Transverse colon (tissue), 3 donors: ENCODE results near the gene CDC42EP3.

Experiments
- EP300 ChIP-seq: sonication (generic); formaldehyde crosslinking; IDR thresholded peaks from one replicate; pipeline ENCODE4 v1.6.1; 2017; ENCODE audit warnings: antibody characterized with exemption, low read depth
- POLR2A ChIP-seq: fragments of 450-650 bp; IDR thresholded peaks from one replicate; pipeline ENCODE4 v1.6.1; 2016; ENCODE audit warnings: antibody characterized with exemption, mild to moderate bottlenecking, moderate library complexity
- TF ChIP-seq, protein P1 (sequence below), 5 experiments: fragments of 200-600 bp in 3 of 5; fragments of 450-650 bp in 2 of 5; sonication (generic) in 3 of 5; IDR thresholded peaks; 1 replicate in 2 of 5; 2 replicates in 3 of 5; pipeline ENCODE4 v1.5.1; 2016 to 2017; ENCODE audit warnings: antibody characterized with exemption in 5 of 5, inconsistent platforms in 3 of 5, mild to moderate bottlenecking in 2 of 5, moderate library complexity in 1 of 5

DNA sequence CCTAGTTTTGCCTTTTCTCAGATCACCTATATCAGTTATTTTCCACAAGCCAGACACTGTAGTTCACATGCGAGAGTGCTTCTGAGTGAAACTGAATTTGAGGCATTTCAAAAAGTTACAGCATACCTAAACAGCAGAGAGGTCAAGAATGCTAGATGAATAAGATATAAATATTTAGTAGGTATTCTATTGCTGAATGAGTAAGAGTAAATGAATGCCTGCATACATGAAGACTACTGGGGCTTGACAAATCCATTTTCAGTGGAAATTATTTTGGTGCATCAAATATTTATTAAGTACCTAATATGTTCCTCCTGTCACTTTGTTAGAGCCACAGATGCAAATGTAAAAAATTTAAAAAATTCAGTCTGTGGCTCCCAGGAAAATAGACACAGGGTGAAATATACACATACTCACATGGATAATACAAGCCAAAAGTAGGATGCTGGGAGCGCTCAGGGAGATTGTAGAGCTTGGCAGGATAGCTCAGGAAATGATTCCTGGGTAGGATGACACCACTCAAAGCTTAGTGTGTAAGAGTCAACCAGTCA lies 27.6 kb upstream of the CDC42EP3 start:
- TF ChIP-seq, protein P1, sequence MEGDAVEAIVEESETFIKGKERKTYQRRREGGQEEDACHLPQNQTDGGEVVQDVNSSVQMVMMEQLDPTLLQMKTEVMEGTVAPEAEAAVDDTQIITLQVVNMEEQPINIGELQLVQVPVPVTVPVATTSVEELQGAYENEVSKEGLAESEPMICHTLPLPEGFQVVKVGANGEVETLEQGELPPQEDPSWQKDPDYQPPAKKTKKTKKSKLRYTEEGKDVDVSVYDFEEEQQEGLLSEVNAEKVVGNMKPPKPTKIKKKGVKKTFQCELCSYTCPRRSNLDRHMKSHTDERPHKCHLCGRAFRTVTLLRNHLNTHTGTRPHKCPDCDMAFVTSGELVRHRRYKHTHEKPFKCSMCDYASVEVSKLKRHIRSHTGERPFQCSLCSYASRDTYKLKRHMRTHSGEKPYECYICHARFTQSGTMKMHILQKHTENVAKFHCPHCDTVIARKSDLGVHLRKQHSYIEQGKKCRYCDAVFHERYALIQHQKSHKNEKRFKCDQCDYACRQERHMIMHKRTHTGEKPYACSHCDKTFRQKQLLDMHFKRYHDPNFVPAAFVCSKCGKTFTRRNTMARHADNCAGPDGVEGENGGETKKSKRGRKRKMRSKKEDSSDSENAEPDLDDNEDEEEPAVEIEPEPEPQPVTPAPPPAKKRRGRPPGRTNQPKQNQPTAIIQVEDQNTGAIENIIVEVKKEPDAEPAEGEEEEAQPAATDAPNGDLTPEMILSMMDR (IDR thresholded peaks at IDR 0.05), result no peak
- TF ChIP-seq POLR2A, result no peak
- no peak for TF ChIP-seq EP300
